ENCODE results near the gene EDC3.
A peak's percentile ranks its signal among the peaks of the same experiment; 100 is the strongest.

The EDC3 gene

DNA sequence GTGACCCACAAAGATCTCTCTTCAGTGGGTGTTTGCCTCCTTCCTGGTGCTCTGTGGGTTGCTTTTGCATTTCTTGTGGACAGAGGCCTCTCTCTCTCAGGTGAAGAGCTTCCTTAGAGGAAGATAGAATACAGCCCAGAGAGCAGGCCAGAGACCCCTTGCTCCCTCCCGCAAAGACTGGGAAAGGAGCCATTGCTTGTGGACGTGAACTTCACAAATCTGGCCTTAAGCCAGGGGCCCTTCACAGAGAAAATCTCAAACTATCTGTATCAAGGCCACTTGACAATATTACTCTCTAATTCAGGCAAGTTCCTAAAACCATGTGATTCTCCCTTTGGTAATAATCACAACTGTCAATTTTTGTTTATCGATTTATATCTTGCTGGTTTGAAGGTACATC, 110.6 kb downstream of the EDC3 start:
- DNase-seq (ENCODE audit: low spot score in 2 of 2) (no peak), ATAC-seq (replicated peaks; ENCODE audit: extremely low read depth, poor library complexity, severe bottlenecking) (no peak)
- H3K36me3 Mint-ChIP-seq (ENCODE audit: insufficient read depth) = peaks cover 23% of the 10 kb centered on the region
- no peak overlapping the region for H3K4me3 Mint-ChIP-seq
- no peaks in the 10 kb centered on the region for H3K9me3 Mint-ChIP-seq
- H3K27ac Mint-ChIP-seq (ENCODE audit: low read depth) = no peak overlapping the region
- H3K27me3 Mint-ChIP-seq = no peaks in the 10 kb centered on the region
- no peaks in the 10 kb centered on the region for H3K4me1 Mint-ChIP-seq

DNA sequence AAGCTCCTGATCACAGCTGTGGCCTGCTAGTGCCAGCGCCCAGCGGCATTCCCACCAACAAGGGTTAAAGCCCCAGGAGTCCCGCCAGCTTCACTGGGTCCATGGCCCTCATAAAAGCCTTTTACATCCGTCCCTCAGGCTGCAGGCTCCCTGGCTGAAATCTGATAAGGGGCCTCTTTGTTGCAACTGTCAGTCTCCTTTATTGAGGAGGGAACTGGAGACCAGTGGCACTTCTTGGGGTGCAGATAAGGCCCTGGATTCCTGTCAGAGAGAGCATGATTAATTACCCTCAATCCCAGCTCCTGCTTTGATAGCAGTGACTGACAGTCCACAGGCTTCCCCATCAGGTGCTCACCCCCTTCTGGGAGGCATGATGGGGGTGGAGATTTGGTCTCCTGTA, 111.0 kb downstream of the EDC3 start:
- Mint-ChIP-seq H3K9me3 (no peaks in the 10 kb centered on the region), H3K4me3 (no peak overlapping the region), H3K4me1 (no peaks in the 10 kb centered on the region), H3K27me3 (no peaks in the 10 kb centered on the region), H3K36me3 (ENCODE audit: insufficient read depth) (peaks cover 23% of the 10 kb centered on the region), H3K27ac (ENCODE audit: low read depth) (peak overlapping the region; percentile 49)
- no peak for DNase-seq (ENCODE audit: low spot score in 2 of 2)
- no peak for ATAC-seq (replicated peaks; ENCODE audit: extremely low read depth, poor library complexity, severe bottlenecking)

DNA sequence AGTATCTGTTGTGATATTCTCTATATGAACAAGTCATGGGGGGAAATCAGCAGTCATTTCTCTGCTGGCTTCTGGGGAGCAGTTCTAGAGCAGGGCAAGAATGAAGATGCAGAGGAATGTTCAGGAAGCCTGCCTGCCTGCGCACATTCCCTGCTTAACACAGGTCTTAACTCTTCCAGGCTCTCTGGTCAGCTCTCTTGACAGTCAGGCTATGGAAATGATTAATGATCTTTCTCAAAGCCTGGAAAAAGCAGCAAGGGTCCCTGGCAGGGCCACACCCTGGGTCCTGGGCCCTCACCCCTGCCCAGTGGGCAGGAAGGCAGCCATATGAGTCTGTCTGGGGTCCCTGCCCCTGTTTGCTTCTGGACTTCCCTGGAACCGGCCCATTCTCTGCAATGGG, 111.6 kb downstream of the EDC3 start:
- Mint-ChIP-seq H3K9me3 (no peaks in the 10 kb centered on the region), H3K4me3 (no peak overlapping the region), H3K36me3 (ENCODE audit: insufficient read depth) (peaks cover 23% of the 10 kb centered on the region), H3K27ac (ENCODE audit: low read depth) (peak overlapping the region; percentile 49), H3K27me3 (no peaks in the 10 kb centered on the region), H3K4me1 (no peaks in the 10 kb centered on the region)
- DNase-seq (ENCODE audit: low spot score in 2 of 2) (no peak), ATAC-seq (replicated peaks; ENCODE audit: extremely low read depth, poor library complexity, severe bottlenecking) (no peak)
